Right lung (tissue), 5 donors: Measurements from ENCODE around the gene NAA11. TPM values are rescaled to one million over a fixed set of nuclear protein-coding genes. Genes with fewer than 3 reads are reported as not detected.

Experiments
- polyA plus RNA-seq, 5 donors: library from polyadenylated mRNA; unstranded; fragments of 120-200 nt; gene quantifications; one replicate each; pipeline versions ENCODE4 v1.2.1 to v1.2.3, GENCODE V29; 2013; ENCODE audit warnings: inconsistent platforms in 1 of 5, low replicate concordance in 1 of 5; ENCODE audit not compliant: insufficient read length in 5 of 5, insufficient read depth in 1 of 5

NAA11 gene
- polyA plus RNA-seq, 5 donors: not detected

Other genes with a start within 250 kb of the NAA11 start
- gene GK2, start 82.2 kb upstream of the NAA11 start, polyA plus RNA-seq: not detected